ENCODE data around the gene MFN2.
A peak's percentile ranks its signal among the peaks of the same experiment; 100 is the strongest.

Gene MFN2

GRCh38 chr1:11957897-11958296, 22.3 kb upstream of the MFN2 start:
- FAIRE-seq = no peak

GRCh38 chr1:11960276-11960675, 20.0 kb upstream of the MFN2 start:
- DNase-seq (ENCODE audit: insufficient read length, low spot score) (no peak), FAIRE-seq (no peak)

More at GRCh38 chr1:11957897-11958296, 22.3 kb upstream of the MFN2 start:
- no peak for DNase-seq (ENCODE audit: insufficient read length, low spot score)

- FAIRE-seq (no peak), DNase-seq (ENCODE audit: insufficient read length, low spot score) (no peak)
Observed at GRCh38 chr1:11960715-11961114, 19.5 kb upstream of the MFN2 start.

- no peak for DNase-seq (ENCODE audit: insufficient read length, low spot score)
- FAIRE-seq = no peak
Observed at GRCh38 chr1:11961230-11961629, 19.0 kb upstream of the MFN2 start.

GRCh38 chr1:11963622-11964021, 16.6 kb upstream of the MFN2 start:
- no peak for FAIRE-seq
- no peak for DNase-seq (ENCODE audit: insufficient read length, low spot score)

GRCh38 chr1:11964656-11965055, 15.6 kb upstream of the MFN2 start:
- FAIRE-seq = no peak
- no peak for DNase-seq (ENCODE audit: insufficient read length, low spot score)

- DNase-seq (ENCODE audit: insufficient read length, low spot score) (peak; percentile 38), FAIRE-seq (no peak)
Observed at GRCh38 chr1:11967028-11967547, 13.2 kb upstream of the MFN2 start.

- no peak for DNase-seq (ENCODE audit: insufficient read length, low spot score)
- no peak for FAIRE-seq
Observed at GRCh38 chr1:11970441-11971185, 9.6 kb upstream of the MFN2 start.

GRCh38 chr1:11977625-11978024, 2.6 kb upstream of the MFN2 start:
- DNase-seq (ENCODE audit: insufficient read length, low spot score) = no peak
- no peak for FAIRE-seq

GRCh38 chr1:11978301-11978700, 1.9 kb upstream of the MFN2 start:
- DNase-seq (ENCODE audit: insufficient read length, low spot score) = no peak
- FAIRE-seq = no peak

- no peak for DNase-seq (ENCODE audit: insufficient read length, low spot score)
- no peak for FAIRE-seq
Observed at GRCh38 chr1:11979028-11979850, 1.0 kb upstream of the MFN2 start.

- FAIRE-seq (no peak), DNase-seq (ENCODE audit: insufficient read length, low spot score) (no peak)
Observed at GRCh38 chr1:11980676-11980972, 380 bp downstream of the MFN2 start.

GRCh38 chr1:11981378-11982009, 1.2 kb downstream of the MFN2 start:
- FAIRE-seq = no peak

GRCh38 chr1:11982010-11982392, 1.8 kb downstream of the MFN2 start:
- DNase-seq (ENCODE audit: insufficient read length, low spot score) (no peak), FAIRE-seq (no peak)

More at GRCh38 chr1:11981378-11982009, 1.2 kb downstream of the MFN2 start:
- no peak for DNase-seq (ENCODE audit: insufficient read length, low spot score)

- DNase-seq (ENCODE audit: insufficient read length, low spot score) = no peak
- FAIRE-seq = no peak
Observed at GRCh38 chr1:11984121-11984520, 3.9 kb downstream of the MFN2 start.

GRCh38 chr1:11984576-11984975, 4.3 kb downstream of the MFN2 start:
- no peak for FAIRE-seq

GRCh38 chr1:11985171-11985570, 4.9 kb downstream of the MFN2 start:
- DNase-seq (ENCODE audit: insufficient read length, low spot score) (no peak), FAIRE-seq (no peak)

More at GRCh38 chr1:11984576-11984975, 4.3 kb downstream of the MFN2 start:
- DNase-seq (ENCODE audit: insufficient read length, low spot score) = no peak

GRCh38 chr1:11985851-11986250, 5.6 kb downstream of the MFN2 start:
- FAIRE-seq = no peak
- DNase-seq (ENCODE audit: insufficient read length, low spot score) = no peak

- no peak for FAIRE-seq
Observed at GRCh38 chr1:11989669-11990068, 9.4 kb downstream of the MFN2 start.

GRCh38 chr1:11990303-11991032, 10.2 kb downstream of the MFN2 start:
- no peak for DNase-seq (ENCODE audit: insufficient read length, low spot score)
- no peak for FAIRE-seq

More at GRCh38 chr1:11989669-11990068, 9.4 kb downstream of the MFN2 start:
- no peak for DNase-seq (ENCODE audit: insufficient read length, low spot score)

Data from GM19239 (cell line).